AG04449 (cell line): ENCODE results near the gene CACNA1G.

Source experiments
- CTCF ChIA-PET: fragments of 350-600 bp; formaldehyde crosslinking; extraction: SDS; loops from one replicate; lab custom pipeline; 2021; ENCODE audit warnings: antibody characterized with exemption; lab: Yijun Ruan, JAX
- POLR2A ChIA-PET: fragments of 400-600, 350-600 bp; formaldehyde crosslinking; extraction: SDS; loops from one replicate; lab custom pipeline; 2020; ENCODE audit warnings: antibody characterized with exemption, inconsistent platforms; lab: Yijun Ruan, JAX
- DNase-seq: peaks from one replicate; pipeline ENCODE4 v3.0.0-alpha.2; 2010; ENCODE audit warnings: low read depth, low spot score
- H3K4me3 ChIP-seq: 2 replicates; pipeline ENCODE4 v1.5.1; 2011; ENCODE audit warnings: low read depth, mild to moderate bottlenecking, control low read depth, low read length
- CTCF ChIP-seq: IDR thresholded peaks from one replicate; pipeline ENCODE4 v1.5.1; 2011; ENCODE audit warnings: mild to moderate bottlenecking, moderate library complexity, low read length, control low read depth, inconsistent platforms; ENCODE audit not compliant: insufficient read depth; ENCODE audit errors: missing control alignments

CACNA1G gene

GRCh38 chr17:50517011-50517410 lies 43.5 kb upstream of the CACNA1G start:
- ChIA-PET POLR2A (no interaction called here), CTCF (interaction anchor here (1.0 to 3.1 kb wide), 3 partner anchors 14 to 22 kb away, joined by 3 to 25 read pairs (median 3); no protein-coding TSS in a partner anchor)
- no peak for TF ChIP-seq CTCF
- DNase-seq: no peak
- H3K4me3 ChIP-seq: no peak overlapping the region

- POLR2A ChIA-PET: no interaction called here
- H3K4me3 ChIP-seq: no peak overlapping the region
- TF ChIP-seq CTCF: no peak
- no peak for DNase-seq
- CTCF ChIA-PET: interaction anchor here (3.1 kb wide), 1 partner anchor 15 kb away, joined by 25 read pairs; no protein-coding TSS in a partner anchor
These were observed 42.8 kb upstream of the CACNA1G start for GRCh38 chr17:50517504-50518383.

- no peak for TF ChIP-seq CTCF
- DNase-seq: no peak
- POLR2A ChIA-PET: no interaction called here
- CTCF ChIA-PET: no interaction called here
- no peak overlapping the region for H3K4me3 ChIP-seq
These were observed 42.0 kb upstream of the CACNA1G start for GRCh38 chr17:50518384-50519023.

- no peak overlapping the region for H3K4me3 ChIP-seq
- POLR2A ChIA-PET: no interaction called here
- no peak for TF ChIP-seq CTCF
- CTCF ChIA-PET: no interaction called here
- DNase-seq: no peak
These were observed 41.2 kb upstream of the CACNA1G start for GRCh38 chr17:50519141-50519834.

GRCh38 chr17:50520483-50520882 lies 40.0 kb upstream of the CACNA1G start:
- POLR2A ChIA-PET: no interaction called here
- CTCF ChIA-PET: interaction anchor here (0.6 to 1.2 kb wide), 4 partner anchors 9 to 20 kb away, joined by 3 to 4 read pairs (median 3); partner anchors contain the start of gene EPN3
- no peak overlapping the region for H3K4me3 ChIP-seq
- DNase-seq: no peak
- no peak for TF ChIP-seq CTCF
